Inflammatory macrophage (primary cell): ENCODE measurements around the gene CREG1.
"Not testable (repeated sequence)": the region's sequence is repeated elsewhere in the genome, so short reads cannot be mapped to it uniquely, and the experiment has no call there.

ENCODE experiments used
- DNase-seq, 2 donors: peaks; one replicate each; pipeline ENCODE4 v3.0.0-alpha.2; 2020 to 2022

Gene CREG1

DNA sequence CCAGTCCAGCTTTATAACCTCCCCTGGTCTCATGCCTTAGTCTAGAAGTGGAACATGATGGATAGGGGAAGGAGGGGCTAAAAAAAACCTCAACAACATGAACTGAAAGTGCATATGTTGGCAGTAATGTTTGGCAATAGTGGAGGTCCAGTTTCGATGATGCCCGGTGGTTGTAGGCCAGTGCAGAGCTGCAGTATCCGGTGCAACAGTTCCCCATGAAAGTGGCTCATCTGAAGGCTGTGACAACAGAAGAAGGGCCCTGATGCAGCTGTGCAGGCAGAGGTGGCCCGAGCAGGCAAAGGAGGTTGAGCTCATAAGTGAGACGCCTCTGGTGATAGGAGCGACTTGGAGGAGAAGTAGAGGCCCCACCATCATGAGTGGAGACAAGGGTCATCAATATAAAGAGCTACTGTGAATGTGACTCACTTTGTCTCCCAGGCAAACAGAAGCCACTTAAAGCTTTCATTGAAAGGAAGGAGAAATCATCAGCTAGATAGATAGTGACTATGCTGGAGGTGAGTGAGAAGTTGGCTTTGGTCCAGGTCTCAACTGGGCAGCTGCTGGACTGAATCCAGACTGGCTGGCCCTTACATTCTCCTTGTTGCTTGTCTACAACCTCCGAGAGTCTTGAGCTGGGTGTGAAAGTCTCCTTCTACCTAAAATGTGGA lies 10.2 kb upstream of the CREG1 start:
- DNase-seq, result peak; percentile 94

DNA sequence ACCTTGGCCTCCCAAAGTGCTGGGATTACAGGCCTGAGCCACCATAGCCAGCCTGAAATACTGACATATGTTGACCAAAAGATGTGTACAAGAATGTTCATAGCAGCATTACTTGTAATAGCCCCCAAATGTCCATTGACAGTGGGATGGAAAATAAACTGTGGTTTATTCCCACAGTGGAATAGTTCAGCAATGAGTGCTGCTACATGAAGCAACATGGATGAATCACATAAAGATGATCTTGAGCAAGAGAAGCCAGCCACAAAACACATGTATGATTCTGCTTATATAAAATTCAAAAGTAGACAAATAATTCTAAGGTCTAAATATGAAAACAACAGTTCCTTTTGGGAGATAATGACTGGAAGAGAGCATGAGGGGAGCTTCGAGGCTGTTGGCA lies 9.1 kb upstream of the CREG1 start:
- peak; percentile 62 to 72 for DNase-seq

DNA sequence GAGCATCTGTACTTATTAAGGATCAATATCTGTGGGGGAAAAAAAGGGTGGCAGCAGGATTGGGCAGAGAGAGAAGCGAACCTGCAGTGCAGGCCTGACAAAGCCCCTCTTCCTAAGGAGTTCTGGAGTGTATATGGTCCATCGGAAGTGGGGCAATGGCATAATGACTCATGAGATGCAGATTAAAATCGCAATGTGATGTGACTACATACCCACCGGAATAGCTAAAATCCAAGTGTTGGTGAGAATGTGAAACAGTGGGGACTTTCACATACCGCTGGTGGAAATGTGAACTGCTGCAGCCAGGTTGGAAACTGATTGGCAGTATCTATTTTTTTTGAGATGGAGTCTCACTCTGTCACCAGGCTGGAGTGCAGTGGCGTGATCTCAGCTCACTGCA lies 8.2 kb upstream of the CREG1 start:
- DNase-seq, result no peak

- DNase-seq, result peak; percentile 91 to 92
Measured at GRCh38 chr1:167555971-167556714, 2.6 kb upstream of the CREG1 start.

GRCh38 chr1:167555072-167555471 lies 1.5 kb upstream of the CREG1 start:
- not testable (repeated sequence) for DNase-seq

DNA sequence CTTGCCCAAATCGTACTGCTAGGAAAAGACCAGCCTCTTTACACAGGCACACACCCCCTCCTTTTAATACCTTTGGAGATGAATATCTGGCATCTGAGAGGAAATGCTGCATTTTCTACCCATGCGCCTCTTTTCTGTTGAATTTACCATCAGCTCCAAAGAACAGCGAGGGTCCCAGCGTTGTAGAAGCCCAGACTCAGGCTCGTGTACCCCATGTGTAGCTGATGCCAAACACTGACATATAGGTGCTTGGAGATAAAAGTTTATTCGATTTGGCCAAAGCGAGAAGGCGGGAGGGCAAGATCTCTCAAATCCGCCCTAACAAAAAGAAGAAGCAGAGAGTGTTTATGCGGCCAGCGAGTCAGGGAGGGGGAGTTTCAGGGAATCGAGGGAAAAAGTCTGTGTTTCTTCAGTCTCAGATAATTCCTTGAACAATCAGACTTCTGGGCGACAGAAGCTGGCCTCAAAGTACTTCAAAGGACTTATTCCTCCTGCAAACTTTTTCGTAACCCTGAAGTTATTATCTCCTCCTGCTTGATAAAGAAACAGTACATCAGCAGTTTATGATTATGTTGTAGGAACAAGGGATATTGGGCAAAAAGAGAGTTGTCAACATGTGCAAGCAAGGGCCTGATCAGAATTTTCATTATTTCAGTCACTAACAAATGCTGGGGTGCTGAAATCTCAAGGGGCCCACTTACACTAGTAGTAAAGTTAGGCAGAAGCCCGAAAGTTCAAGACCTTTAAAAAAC lies 642 bp upstream of the CREG1 start:
- DNase-seq, result peak in 1 of 2 donors; percentile 34

- DNase-seq, result peak; percentile 52 to 59
Measured at GRCh38 chr1:167551362-167551761, 2.2 kb downstream of the CREG1 start.

GRCh38 chr1:167548059-167548932 lies 5.3 kb downstream of the CREG1 start:
- peak; percentile 83 to 94 for DNase-seq

DNA sequence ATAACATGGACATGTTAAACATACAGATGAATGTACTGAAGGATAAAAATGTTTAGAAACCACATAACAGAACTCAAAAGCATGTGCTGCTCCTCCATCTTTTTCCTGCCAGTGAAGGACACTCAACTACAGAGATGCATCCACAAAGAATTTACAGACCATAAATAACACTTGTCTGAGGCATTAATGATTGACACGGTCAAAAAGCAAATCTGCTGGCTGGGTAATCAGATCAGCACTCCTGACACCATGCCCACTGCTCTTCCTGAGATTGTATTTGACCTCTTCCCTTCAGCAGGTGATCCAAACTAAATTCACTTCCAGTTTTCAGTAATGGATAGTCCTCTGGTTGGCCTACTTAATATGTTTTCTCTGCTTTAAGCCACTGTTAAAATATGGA lies 6.6 kb downstream of the CREG1 start:
- DNase-seq, result no peak

DNA sequence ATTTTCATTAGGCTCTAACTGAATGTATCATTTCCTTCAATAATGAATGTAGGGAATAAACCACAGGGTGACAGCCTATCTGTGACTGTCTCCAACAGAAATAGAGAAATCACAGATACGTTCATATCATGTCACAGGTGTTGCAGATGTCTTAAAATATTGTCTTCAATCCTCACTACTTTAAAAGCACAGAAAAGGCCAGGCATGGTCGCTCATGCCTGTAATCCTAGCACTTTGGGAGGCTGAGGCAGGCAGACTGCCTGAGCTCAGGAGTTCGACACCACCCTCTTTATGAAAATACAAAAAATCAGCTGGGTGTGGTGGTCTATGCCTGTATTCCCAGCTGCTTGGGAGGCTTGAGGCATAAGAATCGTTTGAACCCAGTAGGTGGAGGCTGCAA lies 8.2 kb downstream of the CREG1 start:
- DNase-seq, result no peak

DNA sequence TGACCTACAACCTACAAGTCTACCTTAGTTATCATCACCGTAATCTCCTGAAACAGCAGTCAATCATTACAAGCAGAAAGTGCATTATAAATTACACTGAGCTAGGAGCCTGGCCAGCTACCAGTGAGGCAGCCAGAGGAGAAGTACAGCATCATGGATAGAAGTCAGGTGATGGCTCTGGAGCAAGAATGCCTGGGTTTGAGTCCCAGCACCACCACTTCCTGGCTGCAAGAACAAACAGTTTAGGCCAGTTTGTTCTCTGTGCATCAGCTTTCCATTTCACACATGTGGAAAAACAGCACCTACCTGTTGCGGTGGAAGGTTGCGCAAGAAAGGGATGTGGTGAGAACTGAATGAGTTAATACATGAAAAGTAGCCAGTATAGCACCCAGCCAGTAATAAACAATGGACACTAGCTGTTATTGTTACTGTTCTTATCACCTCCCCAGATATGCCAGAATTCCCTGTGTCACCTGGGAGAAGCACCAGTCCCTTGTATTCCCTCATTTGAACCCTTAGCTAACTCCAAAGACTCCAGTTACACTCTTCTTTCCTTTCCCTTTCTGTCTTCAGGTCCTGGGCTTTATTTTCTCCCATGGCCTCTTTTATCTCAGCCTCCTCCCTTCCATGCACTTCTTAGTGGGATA lies 9.0 kb downstream of the CREG1 start:
- DNase-seq, result no peak

DNA sequence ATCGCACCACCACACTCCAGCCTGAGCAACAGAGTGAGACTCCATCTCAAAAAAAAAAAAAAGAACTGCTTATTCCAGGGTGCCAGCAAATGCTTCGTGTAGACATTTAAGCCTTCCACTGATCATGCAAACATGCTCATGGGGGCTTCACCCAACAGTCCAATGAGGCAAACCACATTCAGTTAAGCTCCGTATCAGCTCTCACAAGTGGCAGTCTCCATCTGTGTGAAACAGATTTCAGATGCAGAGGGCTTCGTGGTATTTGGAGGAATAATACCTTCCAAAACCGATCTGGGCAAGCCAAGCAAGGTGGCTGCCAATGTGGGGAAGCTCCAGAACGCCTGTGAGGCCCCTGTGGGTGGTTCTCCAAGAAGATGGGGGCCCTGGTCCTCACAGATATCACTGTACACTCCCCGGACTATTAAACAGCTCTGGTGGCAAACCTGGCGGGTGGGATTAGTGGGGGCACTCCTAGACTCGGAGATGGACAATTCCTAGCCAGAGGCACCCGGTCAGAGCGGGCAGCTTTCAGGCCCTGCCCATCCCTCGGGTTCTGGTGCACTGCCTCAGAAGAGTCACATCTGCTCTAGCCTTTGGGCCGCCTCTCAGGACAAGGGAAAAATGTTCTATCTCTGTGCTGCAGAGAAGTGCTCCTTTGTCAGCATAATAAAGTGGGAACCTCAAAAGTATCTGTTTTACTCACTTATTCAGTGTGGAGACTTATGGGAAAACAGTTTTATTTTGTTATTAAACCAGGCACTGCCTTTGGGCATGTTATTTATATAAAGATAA lies 10.2 kb downstream of the CREG1 start:
- no peak for DNase-seq

GRCh38 chr1:167542109-167543032 lies 11.2 kb downstream of the CREG1 start:
- DNase-seq, result peak; percentile 52 to 68

- no peak for DNase-seq
Measured at GRCh38 chr1:167541610-167542009, 12.0 kb downstream of the CREG1 start.

DNA sequence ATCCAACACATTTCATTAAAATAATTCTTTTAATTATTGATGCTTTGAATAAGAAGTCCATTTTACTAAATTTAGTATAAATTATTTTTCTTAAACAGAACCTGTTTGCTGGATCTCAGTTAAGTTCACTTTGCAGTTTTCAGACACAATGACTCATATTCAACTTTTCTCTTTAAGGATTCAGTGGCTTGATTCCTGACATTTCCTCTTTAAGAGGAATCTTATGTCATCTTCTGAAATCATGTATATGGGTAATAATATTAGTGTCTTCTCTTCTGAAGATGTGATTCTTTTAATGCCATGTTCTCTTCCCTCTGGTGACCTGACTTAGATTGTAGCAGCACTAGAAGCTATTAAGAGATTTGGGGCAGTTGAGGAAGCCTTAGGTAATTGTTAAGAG lies 12.6 kb downstream of the CREG1 start:
- DNase-seq, result peak in 1 of 2 donors; percentile 65

- no peak for DNase-seq
Measured at GRCh38 chr1:167538657-167539056, 14.9 kb downstream of the CREG1 start.

GRCh38 chr1:167533851-167534300 lies 19.7 kb downstream of the CREG1 start:
- peak; percentile 54 to 60 for DNase-seq

DNA sequence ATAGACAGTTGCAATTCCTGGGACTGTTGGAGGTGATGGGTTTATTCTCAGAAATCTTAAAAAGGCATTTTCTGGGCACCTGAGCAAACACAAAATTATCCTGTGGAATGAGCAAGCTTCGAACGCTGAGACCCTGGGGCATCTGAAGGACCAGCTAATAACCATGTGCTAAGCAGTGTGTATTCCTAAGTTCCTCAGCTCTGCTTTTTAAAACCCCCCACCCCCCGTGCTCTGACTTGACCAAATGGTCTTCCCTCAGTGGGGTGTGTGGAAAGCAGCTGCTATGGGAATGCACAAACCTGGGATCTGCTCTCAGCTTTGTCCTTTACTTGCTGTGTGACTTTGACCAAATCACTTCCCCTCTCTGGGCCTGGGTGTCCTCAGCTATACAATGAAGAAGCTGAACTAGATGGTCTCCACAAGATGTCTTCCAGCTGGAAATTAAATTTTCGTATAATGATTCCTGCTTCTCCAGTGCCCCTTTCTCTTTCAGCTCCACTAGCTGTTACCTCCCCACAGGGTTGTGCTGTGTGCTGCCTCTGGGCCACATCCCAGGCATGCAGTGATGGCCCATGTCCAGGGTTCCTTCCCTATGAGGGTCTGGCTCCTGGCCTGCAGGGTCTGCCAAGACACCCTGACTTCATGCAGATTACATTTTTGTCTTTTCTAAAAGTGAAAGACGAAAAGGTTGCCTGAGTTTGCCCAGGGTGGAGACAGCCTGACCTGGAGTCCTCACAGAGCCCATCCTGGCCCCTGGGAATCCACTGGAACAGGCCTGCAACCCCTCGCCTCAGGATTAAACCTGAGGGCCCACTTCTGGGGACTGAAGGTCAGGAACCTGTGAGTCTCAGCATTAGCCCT lies 20.4 kb downstream of the CREG1 start:
- no peak for DNase-seq

- DNase-seq, result no peak
Measured at GRCh38 chr1:167532375-167532774, 21.2 kb downstream of the CREG1 start.
